ENCODE data around the gene TSPAN16. TPM values are rescaled to one million over a fixed set of nuclear protein-coding genes. Genes with fewer than 3 reads are reported as not detected.

Gene TSPAN16
- total RNA-seq, 2 donors from 2014 or later, result not detected

Other genes starting within 250 kb of the TSPAN16 start
- 100 to 1,000 TPM; 179 to 194 TPM for gene LDLR, start 206.7 kb upstream of the TSPAN16 start, total RNA-seq
- gene SPC24, start 140.4 kb upstream of the TSPAN16 start, total RNA-seq, result 10 to 100 TPM; 26.6 to 48.3 TPM
- 1 to 10 TPM; 3.9 to 5.2 TPM for gene KANK2, start 98.6 kb upstream of the TSPAN16 start, total RNA-seq
- gene ANGPTL8, start 56.5 kb upstream of the TSPAN16 start, total RNA-seq, result not detected
- gene DOCK6, start 33.6 kb upstream of the TSPAN16 start, total RNA-seq, result 1 to 10 TPM; 1.7 to 2.6 TPM
- gene RAB3D, start 43.5 kb downstream of the TSPAN16 start, total RNA-seq, result 10 to 100 TPM; 17.5 to 33.4 TPM
- gene TMEM205, start 50.1 kb downstream of the TSPAN16 start, total RNA-seq, result 10 to 100 TPM; 35.8 to 54.3 TPM
- gene CCDC159, start 50.4 kb downstream of the TSPAN16 start, total RNA-seq, result 10 to 100 TPM; 26.5 to 37.8 TPM
- 10 to 100 TPM in 1 of 2 donors, 1 to 10 TPM in 1; 9.4 to 11.3 TPM for gene PLPPR2, start 59.3 kb downstream of the TSPAN16 start, total RNA-seq
- gene SWSAP1, start 78.5 kb downstream of the TSPAN16 start, total RNA-seq, result 1 to 10 TPM; 1.6 to 3.0 TPM
- gene EPOR, start 88.2 kb downstream of the TSPAN16 start, total RNA-seq, result 1 to 10 TPM; 3.0 to 5.1 TPM
- not detected for gene RGL3, start 123.2 kb downstream of the TSPAN16 start, total RNA-seq
- gene ODAD3, start 139.0 kb downstream of the TSPAN16 start, total RNA-seq, result not detected
- gene PRKCSH, start 139.5 kb downstream of the TSPAN16 start, total RNA-seq, result 100 to 1,000 TPM; 303 to 321 TPM
- gene ELAVL3, start 184.9 kb downstream of the TSPAN16 start, total RNA-seq, result under 1 TPM in 1 of 2 donors, not detected in 1; 0.40 TPM
- gene ZNF653, start 209.7 kb downstream of the TSPAN16 start, total RNA-seq, result 10 to 100 TPM; 23.7 to 23.8 TPM
- 10 to 100 TPM; 27.0 to 37.3 TPM for gene ECSIT, start 233.0 kb downstream of the TSPAN16 start, total RNA-seq
- gene CNN1, start 242.7 kb downstream of the TSPAN16 start, total RNA-seq, result not detected